HG02763 (cell line): ENCODE data around the gene C5orf46.
"Not testable (repeated sequence)": the region's sequence is repeated elsewhere in the genome, so short reads cannot be mapped to it uniquely, and the experiment has no call there.

Source experiments
- ATAC-seq: cut with Tn5 transposase; IDR thresholded peaks from one replicate; pipeline ENCODE4 v1.9.1; 2021; ENCODE audit warnings: mild to moderate bottlenecking, moderate library complexity; ENCODE audit not compliant: unreplicated experiment

The C5orf46 gene

DNA sequence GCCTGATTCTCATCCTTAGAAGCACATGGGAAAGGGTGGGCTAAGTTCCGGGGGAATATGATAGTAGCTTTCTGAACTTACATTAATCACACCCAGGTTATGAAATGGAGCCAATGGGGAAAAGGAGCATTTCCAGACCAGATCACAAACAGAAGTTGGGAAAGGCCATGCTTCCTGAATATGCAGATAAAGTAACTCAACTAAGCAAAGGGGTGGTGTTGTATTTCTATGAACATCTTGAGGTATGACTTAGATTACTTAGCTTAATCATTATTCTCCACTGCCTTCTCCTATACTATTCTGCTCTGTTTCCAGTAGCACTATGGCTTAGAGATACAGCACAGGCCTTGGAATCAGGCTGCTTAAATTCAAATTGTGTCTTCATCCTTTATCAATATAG is 10.5 kb downstream of the C5orf46 start:
- no peak for ATAC-seq

DNA sequence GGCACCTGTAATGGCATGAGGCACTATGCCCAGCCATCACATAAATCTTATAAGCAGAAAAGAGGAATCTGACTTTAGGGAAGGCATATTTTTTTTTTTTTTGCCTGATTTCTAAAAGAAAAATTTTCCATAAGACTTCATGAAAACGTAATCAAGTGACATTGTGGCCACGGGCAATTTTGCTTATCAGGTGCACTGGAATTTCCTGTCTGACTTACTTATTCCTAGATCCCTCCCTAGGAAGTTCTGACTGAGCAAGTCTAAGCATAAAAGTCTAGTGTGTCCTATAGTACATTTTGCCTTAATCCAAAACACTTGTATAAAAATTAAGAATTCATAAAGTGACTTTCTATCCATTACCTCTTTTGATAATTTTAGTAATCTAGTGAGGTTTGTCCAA is 12.5 kb downstream of the C5orf46 start:
- no peak for ATAC-seq

GRCh38 chr5:147892696-147893296 is 13.5 kb downstream of the C5orf46 start:
- ATAC-seq, result no peak

DNA sequence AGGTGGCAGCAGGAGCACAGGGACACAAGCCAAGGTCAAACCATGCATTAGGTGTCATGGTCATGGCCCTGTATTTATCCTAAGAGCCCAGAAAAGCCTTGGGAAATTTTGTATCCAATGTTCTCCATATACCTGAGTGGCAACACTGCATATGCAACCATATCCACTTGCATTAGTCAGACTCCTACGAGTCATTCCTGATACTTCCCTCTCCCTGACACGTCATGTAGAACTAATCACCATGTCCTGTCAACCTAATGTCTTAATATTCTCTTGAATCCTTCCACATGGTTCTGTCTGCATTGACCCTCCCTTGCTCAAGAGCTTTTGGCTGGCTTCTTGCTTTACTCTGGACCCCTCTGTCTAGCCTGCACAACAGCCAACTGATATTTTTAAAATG is 18.4 kb downstream of the C5orf46 start:
- ATAC-seq, result no peak

- ATAC-seq, result no peak
These were observed 19.2 kb downstream of the C5orf46 start for GRCh38 chr5:147887026-147887627.

- no peak for ATAC-seq
These were observed 23.6 kb downstream of the C5orf46 start for GRCh38 chr5:147882586-147883313.

DNA sequence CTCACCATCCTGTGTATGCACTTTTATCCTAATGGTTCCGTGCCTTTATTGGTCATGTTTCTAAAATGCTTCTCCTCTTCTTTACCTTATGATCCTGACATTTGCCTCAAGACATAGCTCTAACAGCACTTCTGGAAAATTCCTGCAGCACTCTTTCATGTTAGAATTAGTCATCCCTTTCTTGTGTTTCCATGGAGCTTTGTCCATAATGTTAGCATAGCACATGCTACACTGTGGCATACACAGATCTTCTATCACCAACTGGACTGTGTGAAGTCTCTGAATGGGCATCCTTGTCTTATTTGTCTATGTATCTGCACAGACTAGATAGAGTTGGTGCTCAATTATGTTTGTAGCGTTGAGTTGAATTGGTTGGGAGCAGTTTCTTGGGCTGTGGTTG is 25.9 kb downstream of the C5orf46 start:
- no peak for ATAC-seq

- no peak for ATAC-seq
These were observed 26.6 kb downstream of the C5orf46 start for GRCh38 chr5:147879784-147880183.

DNA sequence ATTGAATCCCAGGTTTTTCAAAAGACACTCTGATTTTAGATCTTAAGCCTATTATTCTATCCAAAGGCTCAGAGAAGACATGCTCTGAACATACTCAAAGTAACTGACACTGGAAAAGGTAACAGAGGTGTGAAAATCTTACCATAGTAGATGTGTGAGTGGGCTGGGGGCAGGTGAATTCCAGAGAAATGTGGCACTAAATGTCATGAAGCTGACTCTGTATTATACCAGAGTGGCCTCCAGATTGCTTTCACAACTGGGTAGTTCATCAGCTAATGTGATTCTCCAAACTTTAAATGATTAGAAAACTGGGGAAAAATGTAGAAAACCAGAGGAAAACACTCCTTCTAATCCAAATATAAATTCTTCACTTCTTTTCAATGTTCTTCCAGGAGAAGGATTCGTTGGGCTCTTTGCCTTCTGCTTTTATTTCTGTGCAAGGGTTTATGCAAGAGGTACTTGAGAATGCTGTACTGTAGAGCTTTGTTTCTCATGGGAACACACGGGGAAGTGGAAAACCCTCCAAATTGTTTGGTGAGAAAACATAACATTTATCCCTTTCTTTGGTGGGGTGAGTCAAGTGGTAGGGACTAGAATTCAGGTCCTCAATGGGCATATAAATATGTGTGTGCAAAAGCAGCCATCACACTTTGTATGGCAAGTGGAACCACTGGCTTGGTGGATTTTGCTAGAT is 28.1 kb downstream of the C5orf46 start, which contains the start of gene SCGB3A2:
Gene SCGB3A2, plus strand, starts transcription at position 646 of the 694 bp plus-strand sequence. CDS start 93 bp downstream, outside the sequence.
- ATAC-seq, result no peak

DNA sequence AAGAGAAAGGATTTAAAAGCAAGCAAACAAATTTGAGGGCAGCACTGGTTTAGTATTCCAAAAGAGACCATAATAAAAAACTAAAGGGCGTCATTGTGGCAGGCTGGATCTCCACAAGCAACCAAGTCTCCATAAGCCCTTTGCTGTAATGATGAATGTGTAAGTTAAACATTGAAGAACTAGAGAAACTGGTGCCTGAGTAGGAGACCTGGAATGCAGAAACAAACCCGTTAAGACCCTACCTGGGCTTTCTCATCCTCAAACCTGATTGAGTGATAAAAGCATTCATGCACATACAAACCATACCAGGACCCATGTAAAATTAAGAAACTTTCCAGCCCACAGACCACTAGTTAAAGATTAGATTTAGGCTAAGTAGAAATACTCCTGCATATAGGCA is 29.7 kb downstream of the C5orf46 start:
- ATAC-seq, result no peak

- no peak for ATAC-seq
These were observed 30.2 kb downstream of the C5orf46 start for GRCh38 chr5:147876141-147876540.

- no peak for ATAC-seq
These were observed 31.4 kb downstream of the C5orf46 start for GRCh38 chr5:147874910-147875367.

- ATAC-seq, result not testable (repeated sequence)
These were observed 32.0 kb downstream of the C5orf46 start for GRCh38 chr5:147874118-147874875.

DNA sequence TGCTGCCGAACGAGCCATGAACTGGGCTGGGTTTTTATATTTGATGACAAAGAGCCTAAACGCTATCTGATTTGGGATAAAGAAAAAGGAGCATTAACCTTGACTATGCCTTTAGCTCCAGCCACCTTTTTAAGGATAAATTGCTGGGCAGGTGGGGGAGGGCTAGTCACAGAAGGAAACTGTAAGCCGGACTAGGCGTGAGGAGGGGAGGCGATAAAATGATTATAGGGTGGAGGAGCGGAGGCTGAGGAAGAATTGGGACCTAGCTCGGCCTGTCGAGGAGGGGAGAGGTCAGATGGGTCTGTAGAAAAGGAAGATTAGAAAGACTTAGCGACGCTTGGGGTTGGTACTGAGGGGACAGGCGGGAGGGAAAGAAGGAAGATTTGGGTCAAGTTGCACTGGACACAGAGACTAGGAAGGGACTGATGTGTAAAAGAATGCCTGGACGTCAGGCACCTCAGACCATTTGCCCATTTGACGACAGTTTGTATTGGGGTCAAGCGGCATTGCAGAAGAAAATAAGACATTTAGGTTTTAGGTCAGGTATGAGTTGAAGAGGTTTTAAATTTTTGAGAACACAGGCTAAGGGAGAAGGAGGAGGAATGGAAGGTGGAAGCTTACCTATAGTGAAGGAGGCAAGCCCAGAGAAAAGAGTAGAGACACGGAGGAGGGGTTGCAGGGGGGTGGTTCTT is 33.4 kb downstream of the C5orf46 start:
- not testable (repeated sequence) for ATAC-seq

GRCh38 chr5:147871980-147872549 is 34.3 kb downstream of the C5orf46 start:
- ATAC-seq, result not testable (repeated sequence)

DNA sequence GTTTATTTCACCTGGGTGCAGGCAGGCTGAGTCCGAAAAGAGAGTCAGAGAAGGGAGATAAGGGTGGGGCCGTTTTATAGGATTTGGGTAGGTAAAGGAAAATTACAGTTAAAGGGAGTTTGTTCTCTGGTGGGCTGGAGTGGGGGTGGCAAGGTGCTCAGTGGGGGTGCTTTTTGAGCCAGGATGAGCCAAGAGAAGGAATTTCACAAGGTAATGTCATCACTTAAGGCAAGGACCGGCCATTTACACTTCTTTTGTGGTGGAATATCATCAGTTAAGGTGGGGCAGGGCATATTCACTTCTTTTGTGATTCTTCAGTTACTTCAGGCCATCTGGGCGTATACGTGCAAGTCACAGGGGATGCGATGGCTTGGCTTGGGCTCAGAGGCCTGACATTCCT is 36.4 kb downstream of the C5orf46 start:
- not testable (repeated sequence) for ATAC-seq

- no peak for ATAC-seq
These were observed 37.2 kb downstream of the C5orf46 start for GRCh38 chr5:147869112-147869511.

DNA sequence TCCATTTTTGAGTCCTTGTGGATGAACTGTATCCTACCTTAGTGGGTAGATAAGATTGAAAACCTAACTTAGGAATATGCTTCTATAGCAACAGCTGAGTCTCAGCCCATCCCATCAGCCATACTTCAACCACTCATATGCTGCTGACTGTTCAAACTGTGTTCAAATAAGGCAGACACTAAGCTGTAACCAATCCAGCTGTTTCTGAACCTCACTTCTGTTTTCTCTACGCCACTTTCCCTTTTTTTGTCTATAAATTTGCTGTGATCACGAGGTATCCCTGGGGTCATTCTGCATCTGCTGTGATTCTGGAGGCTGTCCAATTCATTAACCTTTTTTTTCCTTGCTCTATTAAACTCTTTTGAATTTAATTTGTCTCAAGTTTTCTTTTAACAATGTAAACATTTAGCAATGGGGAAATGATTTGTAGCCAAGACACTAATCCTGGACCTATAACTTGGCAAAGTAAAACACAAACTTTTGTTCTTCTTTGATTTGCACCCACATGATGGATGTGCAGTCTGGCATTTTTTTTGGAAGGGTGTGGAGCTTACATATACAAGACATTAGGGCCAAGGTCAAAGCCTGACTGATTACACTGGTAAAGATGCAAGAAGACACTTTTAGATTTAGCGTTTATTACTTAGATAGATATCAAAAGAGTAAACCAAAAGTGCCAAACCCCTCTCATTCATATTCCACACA is 42.7 kb downstream of the C5orf46 start:
- no peak for ATAC-seq

DNA sequence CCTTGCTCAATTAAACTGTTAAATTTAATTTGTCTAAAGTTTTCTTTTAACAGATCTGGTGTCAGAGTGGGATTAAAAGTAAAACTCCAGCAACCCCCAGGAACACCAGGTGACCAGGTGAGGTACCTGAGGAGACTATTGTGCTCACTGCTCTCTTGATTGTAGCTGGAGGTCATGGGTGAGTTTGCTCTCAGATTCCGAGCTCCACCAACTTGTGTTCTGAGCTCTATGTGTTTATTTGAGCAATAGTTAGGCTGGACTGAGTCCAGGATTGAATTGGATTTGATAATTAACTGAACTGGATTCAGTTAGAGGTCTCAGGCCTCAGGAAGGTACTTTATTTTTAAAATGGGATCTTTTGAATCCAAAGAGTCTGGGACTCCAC is 45.7 kb downstream of the C5orf46 start:
- no peak for ATAC-seq
